Activated gamma-delta T cell treated with anti-CD3 and anti-CD28 coated beads, Interleukin-2, amount 50 U/mL, for 16 hours (primary cell): ENCODE measurements around the gene PIP4K2A.

Source experiments
- DNase-seq: peaks from one replicate; pipeline ENCODE4 v3.0.0-alpha.2; 2020; ENCODE audit warnings: low read depth

Gene PIP4K2A

DNA sequence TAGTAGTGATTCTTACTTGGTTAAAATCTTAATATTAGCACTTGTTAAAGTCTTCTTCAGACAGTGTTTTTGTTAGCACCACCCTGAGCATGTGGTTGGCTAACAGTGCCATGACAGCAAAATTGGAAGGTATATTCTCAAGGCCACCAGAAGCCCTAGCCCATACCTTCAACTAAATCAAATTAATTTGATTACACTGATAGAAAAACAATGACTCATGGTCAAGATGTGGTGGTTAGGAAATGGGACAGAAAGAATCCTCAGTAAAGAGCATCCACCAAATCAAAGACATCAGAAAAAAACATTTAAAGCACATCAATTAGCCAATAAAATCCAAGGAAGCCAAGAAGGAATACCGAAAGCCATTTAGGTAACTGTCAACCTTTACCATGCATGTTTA lies 75.5 kb downstream of the PIP4K2A start:
- no peak for DNase-seq

DNA sequence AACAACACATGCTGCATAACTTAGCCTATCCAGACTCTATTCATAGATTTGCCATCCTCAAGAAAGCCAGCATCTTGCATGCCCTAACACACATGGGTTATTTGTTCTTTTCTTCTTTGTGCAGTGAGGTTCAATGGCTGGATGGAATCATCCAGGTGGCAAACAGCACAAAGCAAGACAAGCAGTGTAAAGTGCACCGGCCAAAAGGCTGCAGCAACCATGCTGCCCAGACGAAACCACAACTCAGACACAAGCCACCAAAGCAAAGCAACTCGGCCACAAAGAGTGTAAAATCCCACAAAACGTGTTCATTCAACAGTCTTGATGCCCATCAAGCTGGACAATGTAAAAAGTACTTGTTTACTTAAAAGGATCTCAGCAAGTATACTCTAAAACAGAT lies 76.9 kb downstream of the PIP4K2A start:
- DNase-seq = no peak

DNA sequence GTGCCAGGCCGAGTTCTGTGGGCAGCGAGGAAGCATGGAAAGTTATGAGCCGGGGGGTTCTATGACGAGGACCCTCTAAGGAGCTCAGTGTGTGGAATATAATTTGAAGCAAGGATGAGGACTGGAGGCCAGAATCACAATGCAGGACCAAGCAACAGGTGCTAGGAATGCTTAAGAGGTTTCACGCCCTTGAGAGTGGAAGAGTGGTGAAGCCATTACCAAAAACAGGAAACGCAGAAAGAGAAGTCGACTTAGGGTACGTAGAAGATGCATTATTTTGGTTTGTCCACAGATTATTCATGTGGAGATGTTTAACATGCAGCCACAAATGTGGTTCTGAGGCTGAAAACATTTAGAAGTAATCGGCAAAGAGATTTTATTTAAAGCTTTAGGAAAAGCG lies 78.7 kb downstream of the PIP4K2A start:
- no peak for DNase-seq

DNA sequence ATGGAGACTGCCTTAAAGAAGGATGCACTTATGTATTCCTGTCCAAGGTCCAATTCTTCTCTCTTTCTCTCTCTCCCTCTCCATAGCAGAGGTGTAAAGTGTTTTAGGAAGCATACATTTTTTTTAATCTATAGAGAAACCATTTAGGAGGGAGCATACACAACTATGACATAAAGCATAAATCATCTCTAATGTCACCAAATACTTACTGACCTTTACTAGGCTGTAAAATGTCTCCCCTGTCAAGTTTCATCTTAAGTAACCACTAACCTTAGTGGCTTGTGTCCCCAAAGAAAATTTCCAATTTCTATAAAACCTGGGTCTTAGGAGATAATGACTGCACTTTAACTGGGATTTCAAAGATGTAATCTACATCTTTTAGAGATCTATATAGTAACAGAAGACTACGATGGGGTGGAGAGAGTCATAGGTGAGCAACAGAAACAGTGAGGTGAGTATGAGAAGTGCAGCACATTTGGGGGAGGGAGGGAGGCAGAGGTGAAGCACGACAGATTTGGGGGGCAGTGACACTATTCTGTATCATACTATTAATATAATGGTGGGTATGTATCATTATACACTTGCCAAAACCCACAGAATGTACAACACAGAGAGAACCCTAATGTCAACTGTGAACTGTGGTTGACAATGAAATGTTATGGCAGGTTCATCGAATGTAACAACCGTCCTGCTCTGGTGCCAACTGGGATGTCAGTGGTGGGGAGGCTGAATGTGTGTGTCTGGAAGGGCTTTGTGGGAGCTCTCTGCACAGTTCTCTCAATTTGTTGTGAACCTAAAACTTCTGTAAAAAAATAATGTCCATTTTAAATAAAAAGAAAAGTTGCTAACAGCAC lies 79.5 kb downstream of the PIP4K2A start:
- no peak for DNase-seq

DNA sequence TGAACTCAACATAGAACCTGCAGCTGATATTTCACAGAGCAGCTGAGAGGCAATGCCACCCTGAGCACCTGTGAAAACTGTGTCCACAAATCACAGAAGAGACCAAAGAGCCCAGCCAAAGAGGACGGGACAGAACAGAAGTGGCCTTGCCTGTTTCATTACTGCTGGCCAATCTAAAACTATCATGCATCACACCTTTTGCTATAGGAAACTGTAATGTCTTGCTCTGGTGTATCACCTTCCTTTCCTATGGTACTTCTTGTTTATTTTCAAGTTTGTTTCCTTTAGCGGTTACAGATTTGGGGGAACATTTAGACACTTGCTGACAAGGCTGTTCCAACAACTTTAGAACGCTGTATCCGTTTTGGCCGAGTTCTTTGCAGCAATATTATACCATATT lies 80.3 kb downstream of the PIP4K2A start:
- DNase-seq = no peak

DNA sequence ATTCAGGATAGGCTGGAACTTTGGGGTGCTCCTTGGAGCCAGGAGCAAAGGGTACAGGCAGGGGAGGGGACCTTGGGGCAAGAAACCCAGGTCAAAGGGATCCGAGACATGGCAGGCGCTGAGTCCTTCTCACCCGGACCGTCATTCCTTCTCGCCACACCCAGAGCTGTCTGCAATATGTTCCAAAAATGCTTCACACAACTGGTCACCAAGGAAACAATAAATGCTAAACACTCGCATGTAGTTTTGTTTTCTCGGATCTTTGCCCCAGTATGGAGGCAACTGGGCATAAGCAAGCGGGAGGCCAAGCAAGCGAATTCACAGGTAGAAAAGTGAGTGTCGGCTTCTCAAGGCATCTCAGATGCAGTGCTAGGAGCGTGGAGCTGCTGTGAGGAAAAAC lies 80.8 kb downstream of the PIP4K2A start:
- no peak for DNase-seq

DNA sequence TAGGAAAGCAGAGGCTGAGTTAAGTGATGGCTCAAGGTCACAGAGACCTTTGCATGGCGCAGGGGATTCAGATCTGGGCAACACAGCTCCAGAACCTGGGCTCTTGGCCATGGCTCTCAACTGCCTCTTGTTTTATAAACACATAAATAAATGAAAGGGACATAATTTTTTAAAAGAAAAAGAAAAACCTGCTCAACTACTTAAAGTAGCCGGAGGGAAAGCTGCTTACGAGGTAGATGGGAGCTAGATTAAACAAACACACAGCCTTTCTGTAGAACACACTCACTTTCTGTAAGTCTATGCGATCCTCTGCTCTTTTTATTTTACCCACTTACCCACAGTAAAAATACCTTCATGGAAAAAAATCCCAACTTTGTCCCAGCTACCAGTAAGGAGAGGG lies 81.3 kb downstream of the PIP4K2A start:
- no peak for DNase-seq

DNA sequence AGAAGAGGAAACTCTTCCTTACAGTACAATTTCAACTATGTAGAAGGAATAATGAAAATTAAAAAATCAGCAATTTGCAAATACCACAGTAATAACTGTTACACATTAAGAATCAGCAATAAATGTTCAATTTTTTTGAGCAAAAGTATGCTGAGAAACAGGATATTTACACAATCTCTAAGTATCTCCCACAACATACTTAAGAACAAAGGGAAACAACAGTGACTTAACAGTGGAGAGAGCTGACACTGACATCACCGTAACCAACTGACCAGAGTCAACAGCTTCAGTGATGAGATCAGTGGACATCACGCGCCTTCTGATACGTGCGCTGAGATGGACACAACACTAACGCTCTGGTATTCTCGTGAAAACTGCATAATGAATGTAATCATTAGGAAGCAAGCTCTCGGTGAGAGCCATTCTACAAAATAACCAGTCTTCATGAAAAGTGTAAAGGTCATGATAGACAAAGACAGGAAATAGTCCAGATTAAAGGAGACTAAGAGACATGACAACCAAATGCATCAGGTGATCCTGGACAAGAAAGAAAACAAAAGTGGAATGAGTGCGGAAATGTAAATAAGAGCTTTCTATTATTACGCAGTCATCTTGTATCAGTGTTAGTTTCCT lies 82.6 kb downstream of the PIP4K2A start:
- DNase-seq = no peak

DNA sequence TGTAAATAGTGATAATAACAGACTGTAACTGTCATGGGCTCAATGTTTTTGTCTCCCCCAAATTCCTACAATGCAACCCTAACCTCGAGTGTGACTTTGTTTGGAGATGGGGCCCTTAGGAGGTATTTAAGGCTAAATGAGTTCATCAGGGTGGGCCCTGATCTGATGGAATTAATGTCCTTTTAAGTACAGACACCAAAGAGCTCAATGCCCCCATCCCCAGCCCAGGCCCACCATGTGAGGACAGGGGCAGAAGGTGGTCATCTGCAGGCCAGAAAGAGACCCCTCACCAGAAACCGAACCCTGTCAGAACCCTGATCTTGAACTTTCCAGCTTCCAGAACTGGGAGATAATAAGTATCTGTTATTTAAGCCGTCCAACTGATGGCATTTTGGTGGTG lies 83.2 kb downstream of the PIP4K2A start:
- no peak for DNase-seq

DNA sequence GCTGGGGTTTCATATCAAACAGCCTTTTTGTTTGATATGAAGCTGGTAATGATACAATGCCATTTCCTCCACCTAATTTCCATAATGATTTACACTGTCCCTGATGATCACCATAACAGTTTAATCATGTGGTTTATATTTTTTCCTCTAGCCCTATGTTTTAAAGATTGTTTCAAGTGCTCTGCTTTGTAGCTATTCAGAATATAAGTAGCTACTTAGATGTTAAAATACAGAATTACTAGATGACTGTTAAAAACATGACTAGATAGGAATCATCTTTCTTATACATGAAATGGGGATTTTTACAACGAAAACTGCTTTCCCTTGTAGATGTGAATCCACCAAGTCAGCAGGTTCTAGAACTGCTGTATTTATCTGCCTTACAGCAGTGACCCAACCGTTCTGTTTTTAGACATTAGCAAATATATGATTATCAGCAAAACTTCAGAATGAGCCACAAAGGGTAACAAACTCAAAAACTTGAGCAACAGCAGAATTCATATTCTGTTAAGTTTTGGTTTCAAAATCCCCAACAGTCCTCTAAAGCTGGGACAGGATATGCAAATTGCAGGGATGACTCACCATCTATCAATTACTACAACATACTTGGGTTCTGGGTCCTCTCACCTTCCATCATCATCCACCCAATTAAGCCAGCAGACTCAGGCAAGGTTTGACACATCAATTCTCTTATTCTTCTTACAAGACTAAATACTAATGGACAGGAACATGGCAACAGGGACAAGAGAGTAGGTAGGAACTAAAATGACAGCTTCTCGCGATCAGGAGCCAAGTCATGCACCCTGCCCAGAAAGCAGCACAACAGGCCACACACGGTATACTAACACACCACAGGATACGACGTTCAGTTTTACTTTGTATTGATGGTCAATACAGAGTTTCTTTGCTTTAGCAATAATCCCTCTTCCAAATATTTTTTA lies 83.9 kb downstream of the PIP4K2A start:
- DNase-seq = no peak

DNA sequence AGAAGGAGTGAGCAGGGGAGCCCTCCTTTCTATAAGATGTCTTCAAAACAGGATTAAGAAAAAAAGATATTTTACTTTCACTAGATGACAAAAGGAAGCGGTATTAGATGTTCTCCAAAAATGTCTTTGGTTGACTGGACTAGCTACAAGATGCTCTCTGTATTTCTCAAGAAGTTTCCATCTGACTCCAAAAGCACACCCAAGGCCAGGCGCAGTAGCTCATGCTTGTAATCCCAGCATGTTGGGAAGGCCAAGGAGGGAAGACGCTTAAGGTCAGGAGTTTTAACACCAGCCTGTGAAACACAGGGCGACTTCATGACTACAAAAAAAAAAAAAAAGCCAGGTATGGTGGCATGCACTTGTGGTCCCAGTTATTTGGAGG lies 84.5 kb downstream of the PIP4K2A start:
- DNase-seq = no peak

DNA sequence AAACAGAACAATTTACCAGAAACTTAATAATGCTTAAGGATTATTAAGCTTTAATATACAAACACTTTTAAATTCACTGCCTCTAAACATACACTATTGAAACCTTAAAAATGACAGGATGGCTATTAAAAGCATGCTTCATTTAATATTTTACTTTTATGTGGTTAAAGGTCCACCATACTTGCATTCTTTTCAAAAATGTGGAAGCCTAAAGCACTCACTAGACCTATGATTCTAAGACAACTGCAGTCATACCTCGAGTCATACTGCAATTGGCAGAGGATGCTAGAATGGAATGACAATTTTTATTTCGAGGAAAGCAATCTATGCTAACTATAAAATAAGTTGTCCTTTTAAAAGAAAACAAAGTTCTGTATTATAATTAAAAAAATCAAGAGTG lies 85.3 kb downstream of the PIP4K2A start:
- DNase-seq = no peak

DNA sequence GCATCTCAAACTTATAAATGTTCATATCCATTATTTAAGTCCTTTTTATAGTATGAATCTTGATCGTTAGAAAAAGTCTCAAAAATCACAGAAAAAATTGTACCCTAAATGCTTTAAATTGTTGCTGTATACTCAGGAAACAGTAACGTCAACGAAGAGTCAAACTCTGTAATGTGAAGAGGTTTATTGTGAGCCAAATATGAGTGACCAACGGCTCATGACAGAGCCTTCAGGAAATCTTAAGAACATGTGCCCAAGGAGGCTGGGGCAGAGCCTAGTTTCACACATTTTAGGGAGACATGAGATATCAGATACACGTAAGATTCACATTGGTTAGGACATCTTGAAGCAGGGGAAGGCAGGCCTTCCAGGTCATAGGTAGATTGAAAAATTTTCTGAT lies 86.1 kb downstream of the PIP4K2A start:
- DNase-seq = no peak

DNA sequence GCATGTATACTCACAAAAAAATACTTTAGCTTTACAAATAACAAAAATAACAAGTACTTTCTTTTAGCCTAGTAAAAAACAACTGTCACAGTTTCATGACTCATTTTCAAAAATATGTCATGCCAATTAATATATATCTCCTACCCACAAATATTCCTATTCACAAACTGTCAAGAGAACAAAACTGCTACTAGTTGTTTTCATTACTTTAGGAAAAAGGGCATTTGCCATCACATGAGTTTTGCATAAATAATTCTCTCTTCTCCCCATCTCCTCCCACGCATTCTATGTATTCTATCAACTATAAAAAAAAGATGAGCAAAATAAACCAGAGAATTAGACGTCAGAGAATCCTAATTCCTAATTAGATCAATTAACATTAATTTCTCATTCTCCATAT lies 87.6 kb downstream of the PIP4K2A start:
- no peak for DNase-seq

DNA sequence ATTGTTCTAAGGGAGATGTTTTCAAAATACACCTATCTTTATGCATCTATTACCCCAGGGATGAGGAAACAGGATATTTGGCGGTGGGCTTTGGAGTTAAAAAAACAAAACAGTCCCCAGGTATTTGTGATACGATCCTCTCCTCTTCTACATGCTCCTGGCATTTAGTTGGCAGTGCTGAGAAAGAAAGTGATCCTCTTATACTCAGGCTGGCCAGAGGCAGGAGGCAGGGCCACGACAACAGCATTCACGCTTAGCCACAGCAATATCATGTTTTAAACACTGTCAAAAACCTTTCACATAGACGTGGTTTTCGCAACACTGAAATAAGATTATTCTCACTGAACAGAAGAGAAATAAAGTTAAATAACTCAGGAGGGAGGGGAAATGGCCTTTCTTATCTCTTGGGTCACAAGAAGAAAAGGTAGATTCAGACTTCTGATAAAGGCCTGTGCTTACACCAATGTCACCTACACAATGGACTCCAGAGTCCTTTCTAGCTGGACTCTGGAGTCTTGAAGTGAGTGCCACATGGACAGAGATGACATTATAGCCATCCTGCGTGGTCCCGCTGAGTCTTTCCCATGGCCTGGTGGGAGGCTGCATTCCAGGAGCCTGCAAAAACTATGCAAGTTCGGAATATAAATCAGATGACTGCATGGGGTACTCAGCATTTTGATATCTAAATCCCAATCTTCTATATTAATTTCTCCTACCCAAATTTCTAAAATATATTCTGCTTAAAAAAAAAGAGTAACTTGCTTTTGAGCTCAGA lies 88.7 kb downstream of the PIP4K2A start:
- DNase-seq = no peak

DNA sequence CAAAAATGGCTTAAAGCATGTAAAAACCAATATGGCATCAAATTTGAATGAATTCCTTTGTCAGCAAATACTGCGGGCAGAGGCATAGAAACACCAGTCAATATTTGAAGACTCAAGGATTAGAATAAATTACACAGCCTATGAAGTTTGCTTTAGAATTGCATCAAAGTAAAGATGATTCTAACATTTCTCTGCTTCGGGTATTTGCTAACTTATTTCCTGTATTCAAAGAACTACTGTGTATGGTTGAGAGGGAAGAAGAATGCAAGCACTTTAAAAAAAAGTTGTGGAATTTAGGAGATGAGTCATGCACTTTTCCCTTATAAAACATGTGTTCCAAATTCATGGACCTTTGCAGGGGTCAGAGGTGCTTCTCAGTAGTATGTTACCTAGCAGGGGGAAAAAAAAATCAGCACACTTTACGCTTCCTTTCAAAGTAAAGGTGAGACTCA lies 90.1 kb downstream of the PIP4K2A start:
- no peak for DNase-seq

DNA sequence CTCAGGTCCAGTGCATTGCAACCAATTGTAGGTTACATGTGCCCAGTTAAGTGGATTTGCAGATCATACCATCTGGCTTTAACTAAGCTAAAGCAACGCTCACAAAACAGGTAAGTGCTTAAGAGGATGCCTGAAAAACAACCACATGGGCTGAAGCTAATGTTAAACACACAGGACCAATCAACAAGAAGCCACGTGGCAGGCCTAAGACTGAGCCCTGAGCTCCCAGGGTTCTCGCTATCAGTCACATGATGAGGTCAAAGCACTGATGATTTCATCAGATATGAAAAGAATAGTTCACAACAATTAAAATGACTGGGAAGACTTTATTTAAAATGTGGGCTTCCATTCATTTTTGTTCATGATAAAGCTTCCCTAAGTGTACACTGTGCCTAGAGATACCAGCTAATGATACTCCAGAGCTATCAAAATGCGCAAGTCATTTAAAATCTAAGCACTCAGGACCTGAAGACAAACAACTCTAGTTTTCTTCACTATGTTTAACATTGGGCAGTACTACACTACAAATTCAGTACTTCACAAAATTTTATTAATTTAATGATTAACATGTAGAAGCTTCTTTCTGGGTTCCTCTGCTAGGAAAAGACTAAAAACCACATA lies 90.6 kb downstream of the PIP4K2A start:
- no peak for DNase-seq

DNA sequence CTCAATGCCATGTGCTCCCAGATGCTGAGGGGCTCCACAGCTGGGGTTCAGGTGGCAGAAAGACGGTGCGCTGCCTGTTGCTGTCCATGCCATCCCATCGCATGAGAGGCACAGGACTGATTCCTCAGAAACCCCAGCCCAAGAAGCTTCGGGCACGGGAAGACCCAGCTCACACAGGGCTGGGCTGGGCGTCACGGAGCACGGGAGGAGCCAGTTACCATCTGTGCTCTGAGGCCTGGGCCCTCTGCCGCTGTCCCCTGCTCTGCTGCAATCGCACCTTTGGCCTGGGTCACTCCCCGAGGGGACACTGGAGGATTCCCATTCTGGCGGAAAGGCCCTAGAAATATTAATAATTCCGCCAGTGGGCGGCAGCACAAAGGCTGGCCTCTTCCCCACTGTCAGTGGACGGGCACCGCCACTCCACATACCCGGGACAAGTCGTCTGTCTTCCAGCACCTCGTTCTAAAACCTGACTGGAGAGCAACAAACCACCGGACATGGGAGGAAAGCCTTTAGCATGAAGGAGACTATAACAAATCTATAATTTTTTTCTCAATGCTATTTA lies 92.1 kb downstream of the PIP4K2A start:
- no peak for DNase-seq

DNA sequence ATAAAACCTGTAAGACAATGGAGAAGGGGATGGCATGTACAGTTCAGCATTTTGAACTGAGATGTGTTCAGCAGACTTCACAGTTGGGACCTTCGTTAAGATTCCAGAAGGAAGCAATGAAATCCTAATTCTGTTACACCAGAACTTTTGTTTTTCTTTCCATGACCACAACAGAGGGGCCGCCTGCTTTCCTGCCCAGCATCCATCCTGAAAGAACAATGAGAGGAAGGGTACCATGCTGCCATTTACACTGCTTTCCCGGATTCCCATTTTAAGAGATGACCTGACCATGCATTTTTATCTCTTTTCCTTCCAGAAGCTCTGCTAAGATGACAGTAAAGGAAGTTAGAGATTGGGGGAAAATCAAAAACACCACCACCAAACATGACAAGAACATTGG lies 92.7 kb downstream of the PIP4K2A start:
- no peak for DNase-seq

DNA sequence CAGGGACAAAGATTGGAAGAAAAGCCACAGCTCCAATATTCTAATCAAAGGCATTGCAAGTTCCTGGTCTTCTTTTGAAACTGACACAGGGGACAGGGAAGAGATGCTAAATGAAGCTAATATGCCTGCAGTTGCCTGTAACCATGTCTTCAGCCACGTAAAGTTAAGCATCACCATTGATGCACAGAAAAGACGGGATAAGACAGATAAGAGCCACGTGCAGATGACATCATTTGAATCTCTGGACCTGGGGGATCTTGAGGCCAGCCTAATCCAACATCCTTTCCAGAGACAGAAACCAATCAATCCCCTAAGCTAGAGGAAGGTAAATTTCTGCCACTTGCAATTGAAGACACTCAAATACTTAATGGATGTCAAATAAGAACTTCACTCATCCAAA lies 93.4 kb downstream of the PIP4K2A start:
- DNase-seq = no peak
